ENCODE data around the gene EHMT2. TPM values are rescaled to one million over a fixed set of nuclear protein-coding genes. Genes with fewer than 3 reads are reported as not detected.
"Not testable (repeated sequence)": the region's sequence is repeated elsewhere in the genome, so short reads cannot be mapped to it uniquely, and the experiment has no call there.

The EHMT2 gene
- total RNA-seq, 6 experiments from 2014 or later, result 43.4 to 47.4 (median 45.9) TPM

GRCh38 chr6:31871046-31871659 lies 26.3 kb downstream of the EHMT2 start:
- no peak overlapping the region for H3K4me3 Mint-ChIP-seq
- no peaks in the 10 kb centered on the region for H3K9me3 Mint-ChIP-seq
- no peak for TF ChIP-seq CTCF (IDR thresholded peaks at IDR 0.05)
- peaks cover 7% of the 10 kb centered on the region for H3K27me3 Mint-ChIP-seq (ENCODE audit: insufficient read depth)
- H3K36me3 Mint-ChIP-seq (ENCODE audit: low read depth), result no peaks in the 10 kb centered on the region
- no peak overlapping the region for H3K27ac Mint-ChIP-seq
- H3K4me1 Mint-ChIP-seq (ENCODE audit: low read depth), result peaks cover 16% of the 10 kb centered on the region
- peak; percentile 8 for DNase-seq

DNA sequence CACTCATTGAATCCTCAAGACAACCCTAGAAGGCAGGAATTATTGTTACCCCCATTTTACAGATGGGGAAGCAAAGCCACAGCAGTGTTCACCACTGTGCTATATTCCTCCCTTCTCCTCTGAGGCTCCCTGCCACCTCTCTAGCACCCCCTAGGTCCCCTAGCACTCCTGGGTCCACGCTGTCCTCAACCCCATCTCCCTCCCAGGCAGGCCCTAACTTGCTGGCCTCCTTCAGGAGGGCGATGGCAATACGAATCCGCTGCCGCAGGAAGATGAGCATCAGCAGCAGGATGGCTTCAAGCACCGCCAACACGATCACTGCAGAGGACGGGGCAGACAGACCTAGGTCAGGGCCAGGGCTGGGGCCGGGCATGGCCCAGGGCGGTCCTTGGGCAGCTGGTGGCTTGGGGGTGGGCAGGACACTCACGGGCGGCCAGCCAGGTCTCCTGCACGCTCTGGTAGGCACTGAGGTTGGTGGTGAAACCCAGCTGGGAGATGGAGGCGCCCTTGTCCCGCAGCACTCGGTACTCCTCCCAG lies 27.0 kb downstream of the EHMT2 start:
- Mint-ChIP-seq H3K27ac (no peak overlapping the region), H3K36me3 (ENCODE audit: low read depth) (no peaks in the 10 kb centered on the region), H3K4me1 (ENCODE audit: low read depth) (peaks cover 11% of the 10 kb centered on the region), H3K27me3 (ENCODE audit: insufficient read depth) (peaks cover 7% of the 10 kb centered on the region), H3K4me3 (no peak overlapping the region), H3K9me3 (no peaks in the 10 kb centered on the region)
- DNase-seq, result no peak
- peak; percentile 23; the same call in 1 of the 2 replicates for TF ChIP-seq CTCF (IDR thresholded peaks at IDR 0.05)

GRCh38 chr6:31869343-31869742 lies 28.2 kb downstream of the EHMT2 start:
- Mint-ChIP-seq H3K4me3 (no peak overlapping the region), H3K27me3 (ENCODE audit: insufficient read depth) (peaks cover 7% of the 10 kb centered on the region), H3K27ac (no peak overlapping the region), H3K9me3 (no peaks in the 10 kb centered on the region), H3K36me3 (ENCODE audit: low read depth) (no peaks in the 10 kb centered on the region), H3K4me1 (ENCODE audit: low read depth) (peaks cover 12% of the 10 kb centered on the region)
- TF ChIP-seq CTCF (IDR thresholded peaks at IDR 0.05), result no peak
- DNase-seq, result no peak

- not testable (repeated sequence) for H3K9me3 Mint-ChIP-seq; H3K27me3 Mint-ChIP-seq (ENCODE audit: insufficient read depth); DNase-seq; H3K36me3 Mint-ChIP-seq (ENCODE audit: low read depth); H3K4me3 Mint-ChIP-seq; H3K27ac Mint-ChIP-seq
- peaks cover 15% of the 10 kb centered on the region for H3K4me1 Mint-ChIP-seq (ENCODE audit: low read depth)
These were observed 28.9 kb downstream of the EHMT2 start for GRCh38 chr6:31868658-31868971.

DNA sequence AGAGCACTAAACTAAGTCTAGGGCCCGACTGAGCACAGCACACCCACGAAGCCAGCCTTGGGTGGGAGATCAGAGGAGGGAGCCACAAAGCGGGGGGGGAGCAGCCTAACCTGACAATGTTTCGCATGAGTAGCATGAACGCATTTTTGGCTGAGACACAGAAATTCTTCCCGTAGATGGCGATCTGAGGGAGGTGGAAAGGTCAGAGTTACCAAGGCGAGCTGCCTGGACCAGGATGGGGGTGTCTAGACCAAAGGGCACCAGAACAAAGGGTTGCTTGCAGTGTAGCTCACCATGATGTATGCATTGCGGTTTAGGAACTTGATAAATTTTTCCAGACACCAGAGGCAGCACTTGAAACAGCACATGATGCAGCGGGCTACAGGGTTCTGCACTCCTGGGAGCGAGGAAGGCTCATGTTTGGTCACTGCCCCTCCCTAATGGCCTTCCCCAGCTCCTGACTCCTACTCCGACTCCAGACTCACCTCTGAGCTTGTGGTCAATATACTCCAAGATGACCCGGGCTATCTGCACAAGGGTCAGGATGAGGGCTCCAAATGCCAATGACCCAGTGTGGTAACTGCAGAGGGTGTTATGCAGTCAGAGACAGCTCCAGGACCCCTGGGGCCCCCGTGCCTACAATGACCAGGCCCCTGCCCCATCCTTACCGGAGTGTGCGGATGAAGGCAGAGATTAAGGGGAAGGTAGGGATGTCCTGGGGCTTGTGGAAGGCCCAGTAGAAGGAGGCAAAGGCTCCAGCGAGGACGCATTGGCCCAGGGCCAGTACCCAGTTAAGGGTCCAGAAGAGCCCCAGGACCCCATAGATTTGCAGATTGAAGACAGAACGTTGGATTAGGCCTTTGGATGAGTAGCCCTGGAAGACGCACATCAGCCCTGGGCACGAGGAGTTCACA lies 32.0 kb downstream of the EHMT2 start:
- Mint-ChIP-seq H3K9me3 (no peaks in the 10 kb centered on the region), H3K4me1 (ENCODE audit: low read depth) (peaks cover 25% of the 10 kb centered on the region), H3K4me3 (no peak overlapping the region), H3K27ac (no peak overlapping the region), H3K36me3 (ENCODE audit: low read depth) (no peaks in the 10 kb centered on the region), H3K27me3 (ENCODE audit: insufficient read depth) (peaks cover 6% of the 10 kb centered on the region)
- no peak for TF ChIP-seq CTCF (IDR thresholded peaks at IDR 0.05)
- no peak for DNase-seq

GRCh38 chr6:31864818-31865204 lies 32.7 kb downstream of the EHMT2 start:
- Mint-ChIP-seq H3K27me3 (ENCODE audit: insufficient read depth) (peaks cover 6% of the 10 kb centered on the region), H3K4me1 (ENCODE audit: low read depth) (peaks cover 25% of the 10 kb centered on the region), H3K4me3 (no peak overlapping the region; the same call in 1 of the 2 replicates), H3K9me3 (no peaks in the 10 kb centered on the region), H3K36me3 (ENCODE audit: low read depth) (no peaks in the 10 kb centered on the region), H3K27ac (no peak overlapping the region)
- no peak for DNase-seq
- TF ChIP-seq CTCF (IDR thresholded peaks at IDR 0.05), result no peak
